ENCODE measurements around the gene PGA5. TPM values are rescaled to one million over a fixed set of nuclear protein-coding genes. Genes with fewer than 3 reads are reported as not detected.

Gene PGA5
- total and polyA plus RNA-seq, 9 of the 15 experiments (the other 6 are each of a cell fraction or from before 2014, with no cell fraction given): not detected

GRCh38 chr11:61198361-61198760 is 42.6 kb upstream of the PGA5 start:
- DNase-seq (ENCODE audit: extremely low read depth in 1 of 4, low spot score in 3 of 4) (no peak), ATAC-seq (no peak), FAIRE-seq (no peak)
- Histone ChIP-seq H3K79me2 (ENCODE audit: control insufficient read depth, insufficient read depth, low read length) (no peaks in the 10 kb centered on the region), H4K20me1 (replicated peaks; ENCODE audit: control insufficient read depth, insufficient read depth, low read length) (no peaks in the 10 kb centered on the region), H2AFZ (ENCODE audit: low read depth, low read length) (no peak overlapping the region), H3K27ac (ENCODE audit: extremely low read depth, low read depth, low read length) (no peak overlapping the region), H3K9me3 (replicated peaks; ENCODE audit: control insufficient read depth, insufficient read depth, low read depth, low read length) (no peaks in the 10 kb centered on the region), H3K9ac (ENCODE audit: insufficient read depth in 1 of 2, low read depth in 2 of 2, low read length in 2 of 2) (no peak overlapping the region), H3K4me2 (ENCODE audit: insufficient read depth, low read length) (no peak overlapping the region), H3K9me1 (ENCODE audit: control insufficient read depth, insufficient read depth, low read length) (no peaks in the 10 kb centered on the region), H3K36me3 (ENCODE audit: control insufficient read depth, insufficient read depth, low read length) (no peaks in the 10 kb centered on the region), H3K27me3 (ENCODE audit: control insufficient read depth in 2 of 2, insufficient read depth in 2 of 2, low read length in 2 of 2) (peaks cover 28 to 54% of the 10 kb centered on the region in 2 experiments), H3K4me3 (no peak overlapping the region), H3K4me1 (replicated peaks in 1 of 2; ENCODE audit: control insufficient read depth in 2 of 2, insufficient read depth in 2 of 2, low read length in 2 of 2) (peaks cover 0 to 4% of the 10 kb centered on the region in 2 experiments; a peak in 2 of 5 replicates)
- under 1% methylated on average over 6 of the region's 6 CpGs for WGBS (ENCODE audit: insufficient coverage, low coverage, missing lambda C conversion rate)
- ChIA-PET CTCF (ENCODE audit: low intra/inter-chr PET ratio) (no interaction called here), POLR2A (no interaction called here)
- TF ChIP-seq GMEB1 (CRISPR knock-in tag; IDR thresholded peaks at IDR 0.05) (no peak), MAFF (IDR thresholded peaks at IDR 0.05; ENCODE audit: low read length) (no peak), ZNF311 (CRISPR knock-in tag; IDR thresholded peaks at IDR 0.05) (no peak), ETV1 (tag; conservative IDR thresholded peaks at IDR 0.05; ENCODE audit: low read depth) (no peak), BACH1 (tag; IDR thresholded peaks at IDR 0.05) (no peak), ILF3 (IDR thresholded peaks at IDR 0.05; ENCODE audit: borderline replicate concordance) (no peak), PHTF2 (CRISPR knock-in tag; IDR thresholded peaks at IDR 0.05) (no peak), MAZ (CRISPR knock-in tag; conservative IDR thresholded peaks at IDR 0.05 in 1 of 2, IDR thresholded peaks at IDR 0.05 in 1 of 2) (no peak), BRCA1 (IDR thresholded peaks at IDR 0.05) (no peak), BRCA1 (CRISPR knock-in tag; IDR thresholded peaks at IDR 0.05) (no peak), ZNF589 (CRISPR knock-in tag; IDR thresholded peaks at IDR 0.05; ENCODE audit: low read depth) (no peak), HINFP (tag; conservative IDR thresholded peaks at IDR 0.05; ENCODE audit: low read depth) (no peak), MTA2 (IDR thresholded peaks at IDR 0.05; ENCODE audit: low read depth) (no peak), PHF20 (IDR thresholded peaks at IDR 0.05; ENCODE audit: partially characterized antibody) (no peak), RFX7 (CRISPR knock-in tag; IDR thresholded peaks at IDR 0.05) (no peak)
- TF ChIP-seq, protein P1, sequence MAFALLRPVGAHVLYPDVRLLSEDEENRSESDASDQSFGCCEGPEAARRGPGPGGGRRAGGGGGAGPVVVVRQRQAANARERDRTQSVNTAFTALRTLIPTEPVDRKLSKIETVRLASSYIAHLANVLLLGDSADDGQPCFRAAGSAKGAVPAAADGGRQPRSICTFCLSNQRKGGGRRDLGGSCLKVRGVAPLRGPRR (CRISPR knock-in tag; IDR thresholded peaks at IDR 0.05): no peak
- TF ChIP-seq, protein P2, sequence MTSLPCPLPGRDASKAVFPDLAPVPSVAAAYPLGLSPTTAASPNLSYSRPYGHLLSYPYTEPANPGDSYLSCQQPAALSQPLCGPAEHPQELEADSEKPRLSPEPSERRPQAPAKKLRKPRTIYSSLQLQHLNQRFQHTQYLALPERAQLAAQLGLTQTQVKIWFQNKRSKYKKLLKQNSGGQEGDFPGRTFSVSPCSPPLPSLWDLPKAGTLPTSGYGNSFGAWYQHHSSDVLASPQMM (CRISPR knock-in tag; IDR thresholded peaks at IDR 0.05): no peak
- BruUV-seq (replicated peaks): no TSS peak
- intact Hi-C loops (cut with micrococcal nuclease) (no loop called here), in situ Hi-C loops (cut with MboI) (loop anchor here (5.0 kb wide), 1 partner anchor 39 kb away; no protein-coding TSS in a partner anchor)

Data from K562 (cell line).